GM20000 (cell line): ENCODE measurements around the gene ANTKMT.

Experiments
- DNase-seq: peaks from one replicate; pipeline ENCODE4 v3.0.0; 2012; ENCODE audit warnings: low spot score
- TF ChIP-seq, protein P1 (sequence below): IDR thresholded peaks from 2 replicates; pipeline ENCODE4 v1.5.1; 2012; ENCODE audit warnings: mild to moderate bottlenecking, control low read depth; ENCODE audit errors: extremely low read depth, missing control alignments

The ANTKMT gene

DNA sequence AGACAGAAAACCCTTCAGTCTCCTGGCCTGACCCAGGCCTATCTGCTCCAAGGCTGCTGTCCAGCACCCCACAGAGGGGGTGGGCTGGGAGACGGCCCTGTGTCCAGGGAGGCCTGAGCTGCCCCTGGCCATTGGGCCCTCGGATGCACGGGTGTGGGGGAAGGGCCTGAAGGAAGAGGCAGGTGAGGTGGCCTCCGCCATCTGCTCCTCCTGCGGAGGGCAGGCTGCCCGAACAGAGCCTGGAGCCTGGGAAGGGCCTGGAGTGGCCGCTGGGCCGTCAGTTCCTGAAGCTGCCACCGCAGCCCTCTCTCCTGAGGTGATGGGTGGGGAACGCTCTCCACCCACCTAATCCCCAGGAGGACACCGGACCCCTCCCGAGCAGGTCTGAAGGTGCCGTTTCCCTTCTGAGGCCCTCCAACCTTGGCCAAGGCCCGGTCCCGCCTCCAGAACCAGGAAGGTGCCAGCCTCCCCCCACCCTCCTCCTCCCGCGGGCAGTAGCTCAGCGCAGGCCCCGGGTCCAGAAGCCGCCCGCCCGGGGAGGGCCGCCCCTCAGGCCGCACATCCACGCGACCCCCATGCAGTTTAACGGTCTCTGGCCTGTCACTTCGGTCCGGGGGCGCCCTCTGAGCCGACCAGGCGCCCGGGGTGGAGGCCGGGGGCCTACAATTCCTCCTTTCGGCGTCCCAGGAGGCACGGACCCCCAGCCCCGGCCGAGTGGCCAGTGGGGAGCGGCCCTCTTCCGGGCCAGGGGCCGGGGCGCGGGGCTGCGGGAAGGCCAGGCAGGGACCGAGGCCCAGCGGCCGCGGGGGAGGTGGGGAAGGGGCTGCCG lies 16.2 kb upstream of the ANTKMT start:
- DNase-seq: no peak

DNA sequence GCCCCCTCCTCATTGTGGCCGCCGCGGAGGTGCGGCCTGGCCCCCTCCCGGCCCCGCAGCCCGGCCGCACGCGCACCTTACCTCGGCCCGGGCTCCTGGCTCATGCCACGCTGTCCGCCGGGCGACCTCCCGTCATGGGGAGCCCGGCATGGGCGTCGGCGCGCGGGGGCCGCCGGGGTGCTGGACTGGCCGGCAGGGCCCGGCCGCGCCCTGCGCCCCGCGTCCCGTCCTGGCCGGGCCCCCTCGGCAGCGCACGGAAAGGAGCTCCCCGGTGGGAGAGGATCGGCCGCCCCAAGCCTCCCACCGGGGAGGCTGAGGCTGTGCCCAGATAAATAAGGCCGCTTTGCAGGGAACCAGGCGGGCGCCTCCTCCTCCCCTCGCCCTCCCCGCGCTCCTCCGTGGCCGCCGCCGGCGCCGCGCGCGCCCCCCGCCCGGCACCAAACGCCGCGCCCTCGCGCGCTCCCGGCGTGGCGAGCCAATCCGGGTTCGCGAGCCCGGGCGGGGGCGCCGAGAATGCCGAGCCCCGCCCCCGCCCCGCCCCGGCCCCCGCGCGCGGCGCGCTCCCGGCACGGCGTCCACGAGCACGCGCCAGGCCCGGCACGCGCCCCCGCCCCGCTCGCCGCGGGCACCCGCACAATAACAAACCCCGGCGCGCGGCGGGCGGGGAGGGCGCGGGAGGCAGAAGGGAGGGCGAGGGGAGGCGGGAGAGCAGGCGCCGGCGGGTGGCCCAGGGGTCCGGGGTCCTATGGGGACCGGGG lies 15.3 kb upstream of the ANTKMT start, which contains the start of gene FBXL16:
TSS of gene FBXL16 (minus strand) at position 371 of the 758 bp plus-strand sequence. CDS start 8,396 bp downstream, outside the sequence.
- no peak for DNase-seq
- TF ChIP-seq, protein P1, sequence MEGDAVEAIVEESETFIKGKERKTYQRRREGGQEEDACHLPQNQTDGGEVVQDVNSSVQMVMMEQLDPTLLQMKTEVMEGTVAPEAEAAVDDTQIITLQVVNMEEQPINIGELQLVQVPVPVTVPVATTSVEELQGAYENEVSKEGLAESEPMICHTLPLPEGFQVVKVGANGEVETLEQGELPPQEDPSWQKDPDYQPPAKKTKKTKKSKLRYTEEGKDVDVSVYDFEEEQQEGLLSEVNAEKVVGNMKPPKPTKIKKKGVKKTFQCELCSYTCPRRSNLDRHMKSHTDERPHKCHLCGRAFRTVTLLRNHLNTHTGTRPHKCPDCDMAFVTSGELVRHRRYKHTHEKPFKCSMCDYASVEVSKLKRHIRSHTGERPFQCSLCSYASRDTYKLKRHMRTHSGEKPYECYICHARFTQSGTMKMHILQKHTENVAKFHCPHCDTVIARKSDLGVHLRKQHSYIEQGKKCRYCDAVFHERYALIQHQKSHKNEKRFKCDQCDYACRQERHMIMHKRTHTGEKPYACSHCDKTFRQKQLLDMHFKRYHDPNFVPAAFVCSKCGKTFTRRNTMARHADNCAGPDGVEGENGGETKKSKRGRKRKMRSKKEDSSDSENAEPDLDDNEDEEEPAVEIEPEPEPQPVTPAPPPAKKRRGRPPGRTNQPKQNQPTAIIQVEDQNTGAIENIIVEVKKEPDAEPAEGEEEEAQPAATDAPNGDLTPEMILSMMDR: no peak

More for the DNA sequence above, 16.2 kb upstream of the ANTKMT start:
- TF ChIP-seq, protein P1: no peak

DNA sequence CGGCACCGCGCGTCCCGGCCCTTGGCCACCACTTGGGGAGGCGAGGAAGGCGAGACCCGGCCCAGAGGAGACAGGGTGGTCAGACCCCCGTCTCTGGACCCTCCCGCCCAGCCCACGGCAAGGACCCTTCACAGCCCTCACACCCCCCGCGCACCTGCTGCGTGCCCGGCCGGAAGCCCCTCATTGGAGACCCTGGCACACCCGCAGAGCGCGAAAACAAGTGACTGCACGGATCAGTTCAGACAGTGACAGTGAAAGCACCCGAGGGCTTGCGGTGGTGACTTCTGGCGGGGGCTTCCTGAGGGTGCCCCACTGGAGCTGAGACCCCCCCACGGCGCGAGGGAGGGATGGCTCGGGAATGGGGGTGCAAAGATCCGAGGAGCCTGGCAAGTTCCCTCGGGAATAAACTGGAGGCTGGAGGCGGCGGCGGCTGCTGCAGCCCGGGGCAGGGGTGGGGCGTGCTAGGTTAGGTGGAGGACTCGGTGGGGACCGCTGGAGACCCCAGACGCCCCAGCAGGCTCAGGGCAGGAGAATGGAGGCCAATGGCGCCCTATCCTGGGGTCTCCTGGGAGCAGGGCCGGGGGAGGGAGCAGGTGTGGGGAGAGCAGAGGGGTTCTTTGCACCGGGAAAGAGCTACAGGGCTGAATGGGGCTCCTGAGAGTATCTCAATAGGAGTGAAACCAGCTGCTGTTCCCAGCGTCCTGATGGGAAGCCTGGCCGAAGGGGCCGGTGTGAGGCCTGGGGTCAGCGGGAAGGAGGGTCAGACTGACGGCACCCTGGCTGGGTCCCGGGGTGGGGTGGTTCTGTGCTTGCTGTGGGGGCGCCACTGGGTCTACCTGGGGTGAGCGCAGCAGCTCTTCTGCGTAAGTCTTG lies 14.5 kb upstream of the ANTKMT start:
- TF ChIP-seq, protein P1: no peak
- no peak for DNase-seq

DNA sequence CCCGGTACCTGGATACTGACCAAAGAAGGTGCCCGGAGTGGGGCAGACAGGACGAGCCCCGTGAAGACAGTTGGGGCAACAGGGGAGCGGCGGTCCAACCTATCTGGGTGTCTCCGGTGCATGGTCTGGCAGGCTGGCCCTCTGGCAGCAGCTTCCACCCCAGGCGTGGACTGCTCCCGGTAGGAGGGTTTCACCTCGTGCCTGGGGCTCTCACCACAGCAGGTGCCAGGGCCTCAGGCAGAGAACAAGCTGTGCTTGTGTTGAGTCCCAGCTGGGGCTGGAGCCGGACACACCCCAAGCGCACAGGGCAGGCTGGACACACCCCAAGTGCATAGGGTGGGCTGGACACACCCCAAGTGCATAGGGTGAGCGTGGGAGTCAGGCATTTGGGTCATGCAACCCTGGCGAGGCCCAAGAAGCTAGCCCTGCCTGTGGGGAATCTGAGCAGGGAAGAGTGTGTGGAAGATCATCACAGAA lies 13.8 kb upstream of the ANTKMT start:
- no peak for DNase-seq
- TF ChIP-seq, protein P1: no peak

DNA sequence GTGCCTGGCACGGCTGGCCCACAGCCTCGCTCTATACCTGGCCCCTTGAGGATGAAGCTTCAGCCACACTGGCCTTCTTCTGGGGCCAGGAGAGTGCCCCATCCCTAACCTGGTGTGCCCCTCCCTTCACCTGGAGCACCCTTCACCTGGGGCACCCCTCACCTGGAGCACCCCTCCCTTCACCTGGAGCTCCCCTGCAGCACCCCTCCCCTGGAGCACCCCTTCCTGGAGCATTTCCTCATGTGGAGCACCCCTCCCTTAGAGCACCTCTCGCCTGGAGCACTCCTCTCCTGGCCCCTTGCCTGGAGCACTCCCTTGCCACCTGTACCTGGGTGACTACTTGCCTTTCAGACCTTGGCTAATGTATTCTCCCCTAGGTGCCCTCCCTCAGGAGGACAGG lies 12.9 kb upstream of the ANTKMT start:
- TF ChIP-seq, protein P1: no peak
- DNase-seq: no peak

DNA sequence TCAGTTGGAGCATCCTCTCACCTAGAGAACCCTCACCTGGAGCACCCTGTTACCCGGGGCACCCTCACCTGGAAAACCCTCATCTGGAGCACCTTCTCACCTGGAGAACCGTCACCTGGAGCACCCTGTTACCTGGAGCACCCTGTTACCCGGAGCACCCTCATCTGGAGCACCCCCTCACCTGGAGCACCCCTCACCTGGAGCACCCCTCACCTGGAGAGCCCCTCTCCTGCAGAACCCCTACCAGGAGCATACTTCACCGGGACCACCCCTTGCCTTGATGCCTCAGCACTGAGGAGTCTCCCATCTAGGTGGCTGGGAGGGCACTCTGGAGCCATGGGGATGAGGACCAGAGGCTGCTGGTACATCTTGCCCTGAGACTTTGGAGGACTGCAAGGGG lies 12.0 kb upstream of the ANTKMT start:
- no peak for DNase-seq
- TF ChIP-seq, protein P1: no peak
